ENCODE results near the gene PLD4.

DNA sequence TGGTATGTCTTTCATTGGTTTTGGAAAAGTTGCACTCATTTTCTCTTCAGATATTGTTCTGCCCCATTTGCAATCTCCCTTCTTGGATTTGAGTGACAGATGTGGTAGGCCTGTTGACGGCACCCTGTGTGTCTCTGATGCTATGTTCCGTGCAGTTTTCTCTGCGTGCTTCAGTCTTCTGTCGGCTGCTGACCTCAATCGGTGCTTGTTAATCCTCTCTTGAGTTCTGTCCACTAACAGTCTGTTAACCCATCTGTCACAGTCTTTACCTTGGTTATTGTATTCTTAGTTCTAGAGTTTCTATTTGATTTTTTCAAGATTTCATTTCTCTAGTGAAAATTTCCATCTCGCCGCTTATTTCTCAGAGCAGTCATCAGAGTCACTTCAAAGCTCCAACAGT, 20.7 kb upstream of the PLD4 start:
- TF ChIP-seq POLR2A (IDR thresholded peaks at IDR 0.05) (no peak), CTCF (IDR thresholded peaks at IDR 0.05) (no peak), POLR2AphosphoS5 (IDR thresholded peaks at IDR 0.05) (no peak), EP300 (IDR thresholded peaks at IDR 0.05) (no peak)

All from suprapubic skin (tissue), 4 donors.